B cell (primary cell): ENCODE measurements around the gene SRGAP1. TPM values are rescaled to one million over a fixed set of nuclear protein-coding genes. Genes with fewer than 3 reads are reported as not detected.
"Not testable (repeated sequence)": the region's sequence is repeated elsewhere in the genome, so short reads cannot be mapped to it uniquely, and the experiment has no call there.

ENCODE experiments used
- ATAC-seq: fragments of 200-7000 bp; cut with Tn5 transposase; one replicate; pipeline ENCODE4 v1.10.0; 2021; ENCODE audit warnings: low read depth, mild to moderate bottlenecking, moderate number of reproducible peaks, moderate library complexity
- CTCF ChIA-PET: fragments of 350-600 bp; sonication (Branson Sonifier 250); formaldehyde crosslinking; loops from one replicate; lab custom pipeline; 2021; ENCODE audit warnings: antibody characterized with exemption, inconsistent platforms; lab: Charles Lee
- POLR2A ChIA-PET: fragments of 350-600 bp; sonication (Branson Sonifier 250); formaldehyde crosslinking; loops from one replicate; lab custom pipeline; 2021; ENCODE audit warnings: antibody characterized with exemption; lab: Charles Lee
- DNase-seq: peaks from one replicate; pipeline ENCODE4 v3.0.0; 2013
- H2AFZ ChIP-seq: 2 replicates; pipeline ENCODE4 v1.6.1; 2012; ENCODE audit warnings: mild to moderate bottlenecking, low read depth, low read length; ENCODE audit not compliant: insufficient read depth, poor library complexity, severe bottlenecking
- H3K27ac ChIP-seq, 2 donors: 1 replicate in 1 of 2; 2 replicates in 1 of 2; pipeline ENCODE4 v1.5.1; 2012 to 2013; ENCODE audit warnings: low read length in 2 of 2, mild to moderate bottlenecking in 2 of 2, moderate library complexity in 1 of 2
- H3K27me3 ChIP-seq, 4 experiments: fragments of 200-600 bp in 1 of 4; sonication (generic) in 1 of 4; replicated peaks in 1 of 4; 1 replicate in 2 of 4; 2 replicates in 2 of 4; pipeline versions ENCODE4 v1.6.1 to v1.7.0; 2013 to 2016; ENCODE audit warnings: low read length in 3 of 4, mild to moderate bottlenecking in 2 of 4, mixed read lengths in 1 of 4, moderate library complexity in 1 of 4; ENCODE audit not compliant: insufficient read depth in 4 of 4, control insufficient read depth in 3 of 4; ENCODE audit errors: control extremely low read depth in 1 of 4
- H3K36me3 ChIP-seq, 2 experiments: replicated peaks in 1 of 2; 1 replicate in 1 of 2; 2 replicates in 1 of 2; pipeline versions ENCODE4 v1.6.1 to v1.7.1; 2013; ENCODE audit warnings: low read length in 1 of 2; ENCODE audit not compliant: insufficient read depth in 2 of 2, control insufficient read depth in 1 of 2; ENCODE audit errors: control extremely low read depth in 1 of 2, extremely low read depth in 1 of 2
- H3K4me1 ChIP-seq, 2 donors: fragments of 200-600 bp in 1 of 2; sonication (generic) in 1 of 2; 1 replicate in 1 of 2; 2 replicates in 1 of 2; pipeline versions ENCODE4 v1.5.1 to v1.6.1; 2013 to 2017; ENCODE audit warnings: low read length in 2 of 2; ENCODE audit not compliant: control insufficient read depth in 2 of 2, insufficient read depth in 2 of 2
- H3K4me2 ChIP-seq: replicated peaks from 2 replicates; pipeline ENCODE3; 2012; ENCODE audit warnings: mild to moderate bottlenecking, low read depth, low read length; ENCODE audit not compliant: poor library complexity, severe bottlenecking
- H3K4me3 ChIP-seq, 5 experiments: fragments of 200-600 bp in 1 of 5; sonication (generic) in 1 of 5; 1 replicate in 3 of 5; 2 replicates in 2 of 5; pipeline versions ENCODE4 v1.5.1 to v1.7.0; 2011 to 2016; ENCODE audit warnings: low read length in 4 of 5, mild to moderate bottlenecking in 4 of 5, low read depth in 2 of 5, control low read depth in 1 of 5, moderate library complexity in 1 of 5; ENCODE audit not compliant: insufficient read depth in 1 of 5; ENCODE audit errors: control extremely low read depth in 1 of 5, extremely low read depth in 1 of 5
- H3K79me2 ChIP-seq: fragments of 200-600 bp; sonication (generic); one replicate; pipeline ENCODE4 v1.6.0; 2016; ENCODE audit warnings: low read length; ENCODE audit not compliant: control insufficient read depth, insufficient read depth
- H3K9ac ChIP-seq: fragments of 200-600 bp; sonication (generic); 2 replicates; pipeline ENCODE4 v1.6.1; 2017; ENCODE audit warnings: mild to moderate bottlenecking, low read length, moderate library complexity
- H3K9me3 ChIP-seq, 3 donors: one replicate each; pipeline versions ENCODE4 v1.6.1 to v1.7.1; 2013; ENCODE audit warnings: low read length in 2 of 3; ENCODE audit not compliant: control insufficient read depth in 2 of 3, insufficient read depth in 1 of 3; ENCODE audit errors: control extremely low read depth in 1 of 3
- H4K20me1 ChIP-seq: 2 replicates; pipeline ENCODE4 v1.6.0; 2012; ENCODE audit warnings: mild to moderate bottlenecking, low read length; ENCODE audit not compliant: insufficient read depth, control insufficient read depth, poor library complexity, severe bottlenecking
- H3K27ac Mint-ChIP-seq: one replicate; pipeline ENCODE4 v1.8.0; 2021; ENCODE audit warnings: mixed read lengths
- H3K27me3 Mint-ChIP-seq: one replicate; pipeline ENCODE4 v1.8.0; 2021; ENCODE audit warnings: mixed read lengths
- H3K4me1 Mint-ChIP-seq: one replicate; pipeline ENCODE4 v1.8.0; 2021; ENCODE audit warnings: mixed read lengths
- H3K4me3 Mint-ChIP-seq: one replicate; pipeline ENCODE4 v1.8.0; 2021; ENCODE audit warnings: mixed read lengths
- H3K9me3 Mint-ChIP-seq: one replicate; pipeline ENCODE4 v1.8.0; 2022; ENCODE audit warnings: mixed read lengths; ENCODE audit not compliant: insufficient read depth
- EZH2 ChIP-seq: IDR thresholded peaks from 2 replicates; pipeline ENCODE4 v1.6.1; 2012; ENCODE audit warnings: borderline replicate concordance, low read depth, mild to moderate bottlenecking, moderate library complexity, low read length; ENCODE audit not compliant: insufficient read depth, poor library complexity, severe bottlenecking
- WGBS: methylation state at CpG from one replicate; pipeline ENCODE4 v1.1.5; 2013; ENCODE audit warnings: missing lambda C conversion rate; ENCODE audit not compliant: insufficient coverage; 5-methylcytosine and 5-hydroxymethylcytosine counted together
- intact Hi-C: fragments of 100-400 bp; cut with micrococcal nuclease; formaldehyde crosslinking; loops from one replicate; pipeline ENCODE4 v1.10.0; 2022
- polyA plus RNA-seq: library from polyadenylated mRNA; depleted of rRNA; stranded (reverse); fragments of >200 nt; gene quantifications from 2 replicates; pipeline ENCODE4 v1.2.3, GENCODE V29; 2012
- total RNA-seq, 2 donors: library from RNA; stranded (reverse); fragments of 120-200 nt in 1 of 2; gene quantifications; 1 replicate in 1 of 2; 2 replicates in 1 of 2; pipeline versions ENCODE4 v1.2.3 to v1.2.4, GENCODE V29; 2013 to 2022
- TF ChIP-seq, protein P1 (sequence below): fragments of 200-600 bp; IDR thresholded peaks from one replicate; pipeline ENCODE4 v1.8.0; 2022; ENCODE audit warnings: antibody characterized with exemption, mild to moderate bottlenecking

Gene SRGAP1
- total and polyA plus RNA-seq, 2 donors (not counting 1 experiment from before 2014, with no cell fraction given): under 0.01 to 0.22 TPM

GRCh38 chr12:63841571-63841970 lies 2.9 kb upstream of the SRGAP1 start:
- H2AFZ ChIP-seq: no peak overlapping the region
- no peak for TF ChIP-seq EZH2
- TF ChIP-seq, protein P1, sequence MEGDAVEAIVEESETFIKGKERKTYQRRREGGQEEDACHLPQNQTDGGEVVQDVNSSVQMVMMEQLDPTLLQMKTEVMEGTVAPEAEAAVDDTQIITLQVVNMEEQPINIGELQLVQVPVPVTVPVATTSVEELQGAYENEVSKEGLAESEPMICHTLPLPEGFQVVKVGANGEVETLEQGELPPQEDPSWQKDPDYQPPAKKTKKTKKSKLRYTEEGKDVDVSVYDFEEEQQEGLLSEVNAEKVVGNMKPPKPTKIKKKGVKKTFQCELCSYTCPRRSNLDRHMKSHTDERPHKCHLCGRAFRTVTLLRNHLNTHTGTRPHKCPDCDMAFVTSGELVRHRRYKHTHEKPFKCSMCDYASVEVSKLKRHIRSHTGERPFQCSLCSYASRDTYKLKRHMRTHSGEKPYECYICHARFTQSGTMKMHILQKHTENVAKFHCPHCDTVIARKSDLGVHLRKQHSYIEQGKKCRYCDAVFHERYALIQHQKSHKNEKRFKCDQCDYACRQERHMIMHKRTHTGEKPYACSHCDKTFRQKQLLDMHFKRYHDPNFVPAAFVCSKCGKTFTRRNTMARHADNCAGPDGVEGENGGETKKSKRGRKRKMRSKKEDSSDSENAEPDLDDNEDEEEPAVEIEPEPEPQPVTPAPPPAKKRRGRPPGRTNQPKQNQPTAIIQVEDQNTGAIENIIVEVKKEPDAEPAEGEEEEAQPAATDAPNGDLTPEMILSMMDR: no peak
- WGBS: 100% methylated on average over 1 of the region's 4 CpGs
- POLR2A ChIA-PET: no interaction called here
- peaks cover 8 to 13% of the 10 kb centered on the region in 2 donors for H3K4me1 ChIP-seq
- no peak overlapping the region for H3K4me2 ChIP-seq
- CTCF ChIA-PET: interaction anchor here (1.0 kb wide), 1 partner anchor 415 kb away, joined by 5 read pairs; no protein-coding TSS in a partner anchor
- no peak overlapping the region for H3K4me3 ChIP-seq
- Mint-ChIP-seq H3K27ac (no peak overlapping the region), H3K9me3 (no peaks in the 10 kb centered on the region), H3K4me1 (peaks cover 11% of the 10 kb centered on the region), H3K27me3 (peaks cover 33% of the 10 kb centered on the region), H3K4me3 (peak overlapping the region; percentile 46)
- DNase-seq (no peak), ATAC-seq (no peak)
- H3K27me3 ChIP-seq: peaks cover 0 to 18% (median 12%) of the 10 kb centered on the region in 4 experiments
- H3K27ac ChIP-seq: no peak overlapping the region
- H4K20me1 ChIP-seq: no peaks in the 10 kb centered on the region
- H3K9me3 ChIP-seq: peaks cover 0 to 5% (median 0%) of the 10 kb centered on the region in 3 donors
- intact Hi-C loops: loop anchor here (5.0 to 10.0 kb wide), 2 partner anchors 563 to 611 kb away; partner anchors contain the start of genes TBK1 and XPOT
- no peaks in the 10 kb centered on the region for H3K36me3 ChIP-seq
- no peak overlapping the region for H3K9ac ChIP-seq
- no peaks in the 10 kb centered on the region for H3K79me2 ChIP-seq

DNA sequence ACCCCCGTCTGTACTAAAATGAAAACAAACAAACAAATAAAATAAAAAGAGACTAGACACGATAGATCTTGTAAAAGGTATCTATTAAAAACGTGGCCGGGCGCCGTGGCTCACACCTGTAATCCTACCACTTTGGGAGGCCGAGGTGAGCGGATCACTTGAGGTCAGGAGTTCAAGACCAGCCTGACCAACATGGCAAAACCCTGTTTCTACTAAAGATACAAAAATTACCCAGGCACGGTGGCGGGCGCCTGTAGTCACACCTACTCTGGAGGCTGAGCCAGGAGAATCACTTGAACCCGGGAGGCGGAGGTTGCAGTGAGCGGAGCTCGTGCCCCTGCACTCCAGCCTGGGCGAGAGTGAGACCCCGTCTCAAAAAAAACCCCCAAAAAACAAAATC lies 1.8 kb upstream of the SRGAP1 start:
- POLR2A ChIA-PET: not testable (repeated sequence)

More for the DNA sequence above, 1.8 kb upstream of the SRGAP1 start:
- H3K9me3 Mint-ChIP-seq, H3K9ac ChIP-seq, H3K27ac Mint-ChIP-seq, H3K36me3 ChIP-seq, H3K79me2 ChIP-seq, ATAC-seq, H4K20me1 ChIP-seq, DNase-seq, H3K27ac ChIP-seq, H3K4me3 ChIP-seq, H3K9me3 ChIP-seq, H3K4me2 ChIP-seq: not testable (repeated sequence)
- WGBS: 96% methylated on average over 10 of the region's 17 CpGs
- Histone ChIP-seq H3K27me3 (peaks cover 0 to 18% (median 13%) of the 10 kb centered on the region in 4 experiments), H2AFZ (peak overlapping the region; percentile 80), H3K4me1 (peaks cover 8 to 13% of the 10 kb centered on the region in 2 donors)
- CTCF ChIA-PET: interaction anchor here (0.7 to 2.6 kb wide), 3 partner anchors 397 to 414 kb away, joined by 3 to 16 read pairs (median 7); no protein-coding TSS in a partner anchor
- Mint-ChIP-seq H3K4me1 (peaks cover 11% of the 10 kb centered on the region), H3K27me3 (peaks cover 35% of the 10 kb centered on the region), H3K4me3 (peak overlapping the region; percentile 66)
- intact Hi-C loops: loop anchor here (5.0 to 10.0 kb wide), 2 partner anchors 562 to 610 kb away; partner anchors contain the start of genes TBK1 and XPOT
